HG03565 (cell line): ENCODE results near the gene VOPP1.
A peak's percentile ranks its signal among the peaks of the same experiment; 100 is the strongest.

Source experiments
- ATAC-seq: cut with Tn5 transposase; IDR thresholded peaks from one replicate; pipeline ENCODE4 v1.9.1; 2021; ENCODE audit warnings: mild to moderate bottlenecking, moderate library complexity; ENCODE audit not compliant: unreplicated experiment

Gene VOPP1

DNA sequence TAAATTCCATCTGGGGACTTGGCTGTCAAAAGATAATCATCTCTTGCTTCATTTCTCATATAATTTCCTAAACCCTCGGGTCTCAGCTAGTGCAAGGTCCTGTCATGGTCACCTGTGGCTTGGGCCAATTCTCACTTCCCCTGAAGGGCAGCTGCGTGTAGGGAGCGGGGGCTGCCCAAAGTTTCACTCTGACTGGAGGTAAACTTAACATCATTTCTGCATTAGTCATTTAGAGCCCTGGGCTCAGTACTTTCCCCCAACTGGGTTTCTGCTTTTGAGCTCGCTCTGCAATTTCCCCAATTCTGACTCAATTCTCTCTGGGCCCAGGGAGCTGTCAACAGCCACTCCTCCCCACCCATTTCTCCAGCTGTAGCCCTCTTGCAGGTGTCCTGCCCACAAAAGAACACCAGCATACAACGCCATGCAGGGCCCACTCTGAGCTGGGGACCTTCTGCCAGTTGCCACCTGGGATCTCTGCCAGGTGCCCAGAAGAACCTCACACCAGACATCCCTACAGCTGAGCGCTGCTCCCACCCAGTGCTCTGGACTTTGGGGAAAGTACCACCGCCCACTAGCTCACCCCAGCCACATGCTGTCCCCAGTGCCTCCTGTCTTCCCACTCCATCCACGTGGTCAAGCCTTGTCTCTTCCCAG lies 37.9 kb downstream of the VOPP1 start:
- ATAC-seq, result peak; percentile 64

DNA sequence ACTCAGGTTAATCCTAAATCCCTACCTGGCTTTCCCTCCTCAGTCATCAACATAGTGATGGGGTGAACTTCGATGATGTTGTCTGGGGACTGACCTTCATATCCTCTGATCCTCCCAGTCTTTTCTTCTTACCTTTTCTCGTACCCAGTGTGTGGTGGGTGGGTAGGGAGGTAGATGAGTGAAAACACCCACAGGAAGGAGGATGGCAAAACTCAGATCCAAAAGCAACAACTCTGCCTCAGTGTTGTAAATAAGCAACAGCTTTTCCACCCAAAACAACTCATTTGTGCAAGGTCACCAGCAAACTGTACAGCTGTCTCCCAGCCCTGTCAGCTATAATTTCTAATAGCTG lies 38.6 kb downstream of the VOPP1 start:
- ATAC-seq, result no peak

- peak; percentile 52 for ATAC-seq
Measured at GRCh38 chr7:55533050-55533728, 39.1 kb downstream of the VOPP1 start.

- ATAC-seq, result peak; percentile 10
Measured at GRCh38 chr7:55532150-55532917, 40.0 kb downstream of the VOPP1 start.

- ATAC-seq, result no peak
Measured at GRCh38 chr7:55531536-55531935, 40.8 kb downstream of the VOPP1 start.

DNA sequence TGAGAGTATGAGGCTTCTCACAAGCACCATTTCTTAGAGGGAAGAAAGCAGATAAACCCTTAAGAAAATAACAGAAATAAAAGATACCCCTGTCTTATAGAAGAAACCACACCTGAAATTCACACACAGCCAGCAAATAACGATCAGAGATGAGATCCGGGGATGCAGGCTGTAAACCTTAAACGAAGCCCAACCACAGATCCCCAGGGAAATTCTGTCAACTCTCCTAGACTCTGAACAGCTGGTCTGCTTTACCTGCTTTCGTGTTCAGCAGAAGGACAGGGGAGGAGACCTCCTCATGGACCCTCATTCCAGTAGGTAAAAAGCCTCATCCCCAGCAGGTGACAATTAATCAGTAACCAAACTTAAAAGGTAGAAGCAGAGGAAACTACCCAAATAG lies 45.0 kb downstream of the VOPP1 start:
- ATAC-seq, result no peak

- ATAC-seq, result peak; percentile 40
Measured at GRCh38 chr7:55526770-55527169, 45.5 kb downstream of the VOPP1 start.

- ATAC-seq, result no peak
Measured at GRCh38 chr7:55526329-55526728, 46.0 kb downstream of the VOPP1 start.

DNA sequence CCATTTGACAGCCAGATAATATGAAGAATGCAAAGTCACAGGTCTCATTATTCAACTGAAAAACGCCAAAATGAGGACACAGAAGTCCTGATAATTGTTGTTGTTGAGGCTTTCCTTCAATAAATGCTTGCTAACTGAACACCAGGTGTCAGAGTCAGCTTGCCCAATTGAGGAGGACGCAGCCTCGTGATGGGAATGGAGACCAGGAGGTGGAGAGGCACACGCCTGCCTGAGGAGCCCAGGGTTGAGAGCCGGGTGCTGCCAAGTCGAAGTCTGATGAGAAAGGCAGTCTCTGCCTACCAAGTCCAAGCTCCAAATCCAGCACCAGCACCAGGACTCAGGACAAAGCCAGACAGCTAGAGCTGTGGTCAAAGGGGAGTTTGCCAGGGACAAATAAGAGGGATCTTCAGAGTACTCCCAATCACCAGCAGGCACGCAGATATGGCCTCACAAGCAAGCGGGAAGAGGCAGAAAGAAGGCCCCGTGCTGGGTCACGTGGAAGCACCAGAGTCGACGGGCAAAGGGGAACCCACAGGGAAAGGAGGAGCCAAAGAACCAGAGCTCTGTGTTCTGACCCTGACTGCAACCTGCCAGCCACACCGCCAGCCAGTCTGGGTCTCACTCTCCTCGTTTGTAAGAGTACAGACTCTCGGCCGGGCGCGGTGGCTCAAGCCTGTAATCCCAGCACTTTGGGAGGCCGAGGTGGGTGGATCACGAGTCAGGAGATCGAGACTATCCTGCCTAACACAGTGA lies 47.6 kb downstream of the VOPP1 start:
- ATAC-seq, result no peak

DNA sequence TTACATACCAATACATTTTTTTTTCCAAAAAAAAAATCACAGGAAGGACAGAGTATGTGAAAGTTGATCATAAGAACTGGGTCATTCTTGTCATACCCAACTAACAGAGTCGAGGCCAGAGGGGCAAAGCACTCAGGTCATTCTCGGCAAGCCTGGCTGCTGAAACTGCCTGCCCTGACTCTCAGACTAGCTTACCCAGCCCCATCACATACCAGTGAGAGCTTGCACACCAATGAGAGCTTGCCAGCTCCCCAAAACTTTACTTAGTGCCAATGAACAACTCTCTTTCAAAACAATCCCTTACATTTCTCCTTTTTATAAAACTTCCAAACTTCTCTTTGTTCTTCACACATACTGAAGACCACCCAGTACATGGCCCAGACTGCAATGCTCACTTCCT lies 48.9 kb downstream of the VOPP1 start:
- no peak for ATAC-seq

DNA sequence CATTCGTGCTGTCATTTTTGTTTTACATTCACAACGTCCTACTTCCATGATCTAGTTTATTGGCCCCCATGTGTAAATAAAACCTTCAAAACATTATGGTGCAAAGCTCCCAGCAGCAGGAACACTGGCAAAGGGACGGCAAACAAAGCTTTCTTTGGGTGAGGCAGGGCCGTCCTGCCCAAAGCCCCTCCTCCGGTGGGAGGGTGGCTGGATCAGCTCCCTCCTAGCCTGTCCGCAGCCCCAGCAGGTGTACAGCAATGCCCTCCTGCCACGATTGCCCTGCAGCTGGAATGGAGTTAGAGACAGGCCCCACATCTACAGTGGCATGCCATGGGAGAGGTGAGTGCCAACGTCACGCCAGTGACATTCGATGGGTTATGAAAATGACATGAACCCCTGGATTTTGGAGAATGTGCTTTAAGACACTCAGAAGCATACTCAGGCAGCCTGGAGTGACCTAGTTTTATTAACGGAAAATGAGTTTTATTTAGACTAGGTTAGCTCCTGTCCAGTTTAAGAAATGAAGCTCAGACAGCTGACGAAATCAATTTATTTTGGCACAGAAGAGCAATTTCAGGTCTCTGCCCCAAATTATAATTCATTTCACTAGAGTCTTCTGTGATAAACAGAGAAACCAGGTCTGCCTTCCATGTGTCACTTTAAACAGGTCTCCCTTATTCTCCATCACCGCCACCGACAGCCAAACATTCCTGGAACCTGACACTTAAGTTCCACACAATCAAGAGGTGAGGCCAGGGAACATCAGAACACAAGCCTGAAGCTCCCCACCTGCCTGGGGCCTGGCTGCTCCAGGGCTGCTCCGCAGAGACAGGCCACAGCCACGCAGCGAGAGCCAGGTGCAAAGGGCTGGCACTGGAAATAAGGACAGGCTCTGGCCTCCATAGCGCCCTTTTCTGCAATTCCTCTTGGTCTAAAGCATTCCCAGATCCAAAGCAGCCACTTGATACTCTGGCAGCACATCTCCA lies 50.1 kb downstream of the VOPP1 start:
- no peak for ATAC-seq

DNA sequence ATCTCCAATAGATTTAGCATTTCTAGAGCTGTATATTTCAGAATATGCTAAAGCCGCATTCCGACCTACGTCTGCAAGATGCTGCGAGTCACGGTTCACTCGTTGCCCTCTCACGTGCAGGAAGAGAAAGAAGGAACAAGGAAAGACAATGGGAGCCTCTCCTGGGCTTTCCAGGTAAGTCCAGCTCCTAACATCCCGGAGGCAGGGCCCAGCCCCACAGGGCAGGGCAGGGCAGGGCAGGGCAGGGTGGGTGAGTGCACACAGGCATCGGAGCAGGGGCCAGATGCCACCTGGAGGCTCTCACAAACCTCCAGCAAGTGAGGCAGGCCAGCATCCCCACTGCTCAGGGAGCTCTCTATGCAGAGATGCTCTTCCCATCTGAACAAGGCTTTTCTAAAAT lies 50.8 kb downstream of the VOPP1 start:
- ATAC-seq, result no peak

DNA sequence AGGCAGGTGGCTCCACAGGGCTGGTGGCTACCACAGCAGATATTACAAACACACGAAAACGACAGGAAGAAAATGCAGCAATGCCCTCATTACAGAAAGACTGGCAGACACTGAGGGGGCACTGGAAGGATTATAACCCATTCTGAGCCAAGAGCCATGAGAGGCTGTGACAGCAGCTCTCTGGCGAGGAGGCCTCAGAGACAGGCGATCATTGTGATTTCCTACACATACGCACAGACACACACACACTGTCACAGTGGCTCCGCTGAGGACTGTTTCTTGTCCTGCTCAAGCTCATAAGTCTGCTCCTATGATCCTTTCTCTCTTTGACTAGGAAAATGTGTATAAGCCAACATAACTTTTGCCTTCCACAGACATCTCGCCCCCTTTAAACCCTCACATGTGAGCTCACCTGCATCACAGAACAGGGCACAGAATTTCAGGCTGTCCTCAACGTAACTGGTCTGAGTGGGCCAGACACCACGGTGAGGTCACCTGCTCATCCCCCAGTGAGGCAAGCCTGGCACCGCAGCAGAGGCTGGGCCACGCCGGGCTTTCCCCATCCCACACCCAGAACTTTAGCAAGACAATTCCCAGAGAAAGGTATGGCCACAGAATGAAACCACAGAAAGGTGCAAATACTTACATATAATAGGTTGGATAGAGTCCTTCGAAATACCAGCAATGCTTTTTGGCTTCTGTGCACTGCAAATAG lies 51.7 kb downstream of the VOPP1 start:
- ATAC-seq, result no peak

- ATAC-seq, result no peak
Measured at GRCh38 chr7:55518836-55519235, 53.5 kb downstream of the VOPP1 start.

DNA sequence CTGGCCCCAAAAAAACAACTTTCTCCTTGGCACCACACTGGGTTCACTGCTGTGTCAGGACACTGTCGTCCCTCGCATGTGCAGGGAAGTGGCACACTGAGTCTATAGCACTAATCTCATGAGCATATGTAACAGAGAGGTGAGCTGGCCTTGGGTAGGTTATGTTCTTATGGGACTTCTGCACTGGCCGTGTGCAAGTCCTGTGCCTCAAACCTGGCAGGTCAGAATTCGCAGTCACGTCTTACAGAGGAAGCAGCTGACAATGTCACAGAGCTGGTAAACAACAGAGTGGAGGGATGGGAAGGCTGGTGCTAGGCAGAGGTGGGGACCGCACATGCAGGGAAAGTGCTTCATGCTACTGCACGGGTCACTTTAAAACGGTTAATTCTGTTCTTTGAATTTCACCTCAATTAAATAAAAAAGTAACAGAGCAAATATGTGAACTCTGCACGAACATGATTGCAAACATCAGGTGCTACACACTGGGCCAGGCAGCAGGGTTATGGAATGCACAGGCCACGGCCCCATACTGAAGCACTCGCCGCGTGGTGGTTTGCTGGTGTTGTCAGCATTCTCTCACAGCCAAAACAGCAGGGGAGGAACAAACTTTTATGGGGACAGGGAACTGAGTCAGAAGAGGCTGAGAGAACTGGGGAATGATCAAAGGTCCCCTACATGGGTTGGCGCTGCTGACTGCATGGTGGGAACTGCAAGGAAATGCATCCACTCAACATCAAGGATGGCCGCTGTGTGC lies 54.2 kb downstream of the VOPP1 start:
- no peak for ATAC-seq

DNA sequence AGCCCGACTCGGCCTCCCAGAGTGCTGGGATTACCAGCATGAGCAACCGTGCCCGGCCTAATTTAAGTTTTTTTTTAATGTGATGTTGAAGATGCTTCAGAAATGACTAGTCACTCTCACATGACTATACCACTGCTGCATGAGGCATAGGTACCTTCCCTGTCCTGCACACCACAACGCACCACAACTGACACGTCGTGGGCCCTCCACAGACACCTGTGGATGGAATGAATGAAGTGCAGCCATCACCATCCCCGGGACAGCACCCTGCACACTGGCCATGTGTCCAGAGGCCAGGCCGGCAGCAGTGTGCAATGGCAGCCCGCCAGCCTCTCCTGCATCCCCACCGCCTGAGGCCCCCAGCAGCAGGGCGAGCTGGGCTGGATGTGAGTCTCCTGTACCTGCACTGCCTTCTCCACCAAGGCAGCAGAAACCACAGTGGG lies 55.1 kb downstream of the VOPP1 start:
- ATAC-seq, result peak; percentile 69

GRCh38 chr7:55516409-55516808 lies 55.9 kb downstream of the VOPP1 start:
- ATAC-seq, result no peak

DNA sequence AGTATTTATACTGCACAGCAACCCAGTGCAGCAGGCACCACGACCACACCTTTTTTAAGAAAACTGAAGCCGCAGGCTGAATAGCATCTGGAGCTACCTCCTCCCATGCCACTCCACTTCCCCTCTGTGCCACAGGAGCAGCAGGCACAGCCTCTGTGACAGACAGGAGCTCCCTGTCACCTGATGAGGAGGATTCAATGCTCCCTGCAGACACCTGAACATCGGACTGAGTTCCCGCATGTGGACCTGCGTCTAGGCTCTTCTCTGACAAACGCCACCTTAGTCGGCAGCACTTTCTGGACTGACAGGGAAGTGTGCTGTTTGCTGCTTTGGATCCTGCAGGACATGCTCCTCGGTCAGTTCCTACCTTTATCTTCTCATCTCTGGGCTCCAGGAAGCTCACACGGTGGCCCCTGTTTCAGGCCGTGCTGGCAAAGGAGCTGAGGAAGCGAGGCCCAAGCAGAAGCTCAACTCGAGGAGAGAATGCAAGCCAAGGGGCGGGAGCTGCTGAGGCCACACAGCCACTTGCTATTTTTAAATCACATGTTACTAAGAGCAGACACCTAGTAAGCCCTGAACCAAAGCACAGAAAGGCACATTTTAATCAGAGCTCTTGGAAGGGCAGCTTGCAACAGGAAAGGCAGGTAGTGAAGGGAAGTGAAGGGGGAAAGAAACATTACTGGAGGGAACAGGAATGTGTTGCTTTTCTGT lies 56.6 kb downstream of the VOPP1 start:
- ATAC-seq, result peak; percentile 28
